Measurements from ENCODE around the gene CTXN1.
"Not testable (repeated sequence)": the region's sequence is repeated elsewhere in the genome, so short reads cannot be mapped to it uniquely, and the experiment has no call there.

Gene CTXN1

DNA sequence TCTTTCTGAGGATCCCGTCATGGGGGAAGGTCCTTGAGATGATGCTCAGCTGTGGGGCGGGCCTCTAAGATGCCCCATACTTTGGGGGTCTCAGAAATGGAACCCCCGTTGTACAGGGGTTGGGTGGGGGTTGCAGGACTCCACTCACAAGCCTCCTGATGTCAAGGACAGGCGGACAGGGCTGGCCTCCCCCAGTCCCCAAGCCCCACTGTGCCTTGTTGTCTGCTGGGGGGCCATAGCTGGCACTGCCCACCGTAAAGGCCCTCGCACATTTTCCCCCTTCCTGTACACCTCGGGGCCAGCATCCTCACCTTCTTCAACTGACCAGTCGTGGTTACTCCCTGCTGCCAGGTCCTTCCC, 3.1 kb downstream of the CTXN1 start:
- TF ChIP-seq, protein P1, sequence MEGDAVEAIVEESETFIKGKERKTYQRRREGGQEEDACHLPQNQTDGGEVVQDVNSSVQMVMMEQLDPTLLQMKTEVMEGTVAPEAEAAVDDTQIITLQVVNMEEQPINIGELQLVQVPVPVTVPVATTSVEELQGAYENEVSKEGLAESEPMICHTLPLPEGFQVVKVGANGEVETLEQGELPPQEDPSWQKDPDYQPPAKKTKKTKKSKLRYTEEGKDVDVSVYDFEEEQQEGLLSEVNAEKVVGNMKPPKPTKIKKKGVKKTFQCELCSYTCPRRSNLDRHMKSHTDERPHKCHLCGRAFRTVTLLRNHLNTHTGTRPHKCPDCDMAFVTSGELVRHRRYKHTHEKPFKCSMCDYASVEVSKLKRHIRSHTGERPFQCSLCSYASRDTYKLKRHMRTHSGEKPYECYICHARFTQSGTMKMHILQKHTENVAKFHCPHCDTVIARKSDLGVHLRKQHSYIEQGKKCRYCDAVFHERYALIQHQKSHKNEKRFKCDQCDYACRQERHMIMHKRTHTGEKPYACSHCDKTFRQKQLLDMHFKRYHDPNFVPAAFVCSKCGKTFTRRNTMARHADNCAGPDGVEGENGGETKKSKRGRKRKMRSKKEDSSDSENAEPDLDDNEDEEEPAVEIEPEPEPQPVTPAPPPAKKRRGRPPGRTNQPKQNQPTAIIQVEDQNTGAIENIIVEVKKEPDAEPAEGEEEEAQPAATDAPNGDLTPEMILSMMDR (conservative IDR thresholded peaks at IDR 0.05), result no peak
- TF ChIP-seq ZFX (IDR thresholded peaks at IDR 0.05), result no peak
- no peak overlapping the region; the same call in 1 of the 2 replicates for H3K27ac ChIP-seq

GRCh38 chr19:7921967-7922835, 3.7 kb downstream of the CTXN1 start:
- TF ChIP-seq, protein P1 (conservative IDR thresholded peaks at IDR 0.05), result no peak
- no peak for TF ChIP-seq ZFX (IDR thresholded peaks at IDR 0.05)
- peak overlapping the region; percentile 83 for H3K27ac ChIP-seq

DNA sequence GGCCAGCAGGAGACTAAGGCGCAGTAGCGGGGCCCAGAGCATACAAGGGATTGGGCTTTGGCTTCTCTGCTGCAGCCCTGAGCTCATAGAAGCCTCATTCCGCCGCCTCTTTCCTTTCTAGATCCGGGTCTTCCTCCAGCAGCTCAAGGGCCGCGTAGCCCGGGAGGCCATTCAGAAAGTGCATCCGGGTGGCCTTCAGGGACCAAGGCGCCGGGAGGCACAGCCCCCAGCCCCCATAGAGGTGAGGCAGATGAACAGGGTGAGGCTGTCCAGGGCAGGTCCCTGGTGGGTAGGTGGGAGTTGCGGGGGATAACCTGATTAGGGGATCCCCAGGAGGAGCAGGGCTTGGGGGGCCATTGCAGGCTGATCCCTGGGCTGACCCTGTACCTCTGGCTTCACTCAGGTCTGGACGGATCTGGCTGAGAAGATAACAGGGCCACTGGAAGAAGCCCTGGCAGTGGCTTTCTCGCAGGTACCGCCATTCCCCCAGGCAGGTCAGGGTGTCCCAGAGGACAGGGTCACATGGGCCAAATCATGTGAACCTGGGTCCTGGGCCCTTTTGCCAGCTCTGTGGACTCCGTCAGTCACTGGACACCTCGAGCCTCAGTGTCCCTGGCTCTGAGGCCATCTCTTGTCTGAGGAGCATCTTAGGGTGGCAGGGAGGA, 4.5 kb downstream of the CTXN1 start:
- TF ChIP-seq, protein P1 (conservative IDR thresholded peaks at IDR 0.05), result no peak
- no peak for TF ChIP-seq ZFX (IDR thresholded peaks at IDR 0.05)
- H3K27ac ChIP-seq, result peak overlapping the region; percentile 83

GRCh38 chr19:7920519-7921301, 5.2 kb downstream of the CTXN1 start:
- TF ChIP-seq, protein P1 (conservative IDR thresholded peaks at IDR 0.05), result no peak
- TF ChIP-seq ZFX (IDR thresholded peaks at IDR 0.05), result peak; percentile 37; the same call in 1 of the 2 replicates
- H3K27ac ChIP-seq, result peak overlapping the region; percentile 83

DNA sequence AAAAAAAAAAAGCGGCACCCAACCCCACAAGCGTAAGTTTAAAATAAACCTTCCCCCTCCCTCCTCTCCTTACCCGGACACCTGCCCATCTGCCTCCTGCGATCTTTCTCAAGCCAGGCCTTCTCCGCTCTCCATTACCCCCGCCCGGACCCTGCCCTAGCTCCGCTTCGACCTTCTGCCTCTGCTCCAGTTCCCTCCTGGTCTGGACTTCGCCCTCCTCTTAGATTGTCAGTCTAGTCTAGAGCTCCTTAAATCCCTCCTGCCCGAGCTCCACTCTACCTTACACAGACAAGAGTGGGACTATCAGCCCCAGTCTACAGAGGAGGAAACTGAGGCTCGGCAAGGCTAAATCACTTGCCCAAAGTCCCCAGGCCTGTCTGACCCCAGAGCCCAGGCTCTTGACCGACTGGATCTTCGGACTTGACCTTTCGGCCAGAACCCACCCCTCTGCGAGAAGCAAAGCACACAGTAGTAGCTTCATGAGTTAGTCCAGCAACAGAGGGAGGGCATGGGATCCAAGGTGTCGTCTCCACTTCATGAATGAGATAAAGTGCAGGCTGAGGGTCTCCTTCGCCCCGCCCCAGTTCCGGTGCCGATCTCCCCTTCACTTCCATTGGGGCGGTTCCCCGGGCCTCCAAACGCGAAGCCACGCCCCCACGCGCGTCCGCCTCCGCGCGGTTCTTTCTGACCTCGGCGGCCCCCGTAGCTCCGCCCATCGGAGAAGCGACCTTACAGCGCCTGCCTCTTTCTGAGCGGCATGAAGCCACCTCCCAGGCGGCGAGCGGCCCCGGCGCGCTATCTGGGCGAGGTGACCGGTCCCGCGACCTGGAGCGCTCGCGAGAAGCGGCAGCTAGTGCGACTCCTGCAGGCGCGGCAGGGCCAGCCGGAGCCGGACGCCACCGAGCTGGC, 6.1 kb downstream of the CTXN1 start, which contains the start of gene SNAPC2:
TSS of gene SNAPC2 (plus strand) at position 729 of the 909 bp plus-strand sequence. CDS start at position 758, 29 bp downstream.
- H3K27ac ChIP-seq, result peak within 1 kb of the TSS; percentile 83
- TF ChIP-seq ZFX (IDR thresholded peaks at IDR 0.05), result no peak
- TF ChIP-seq, protein P1 (conservative IDR thresholded peaks at IDR 0.05), result no peak

DNA sequence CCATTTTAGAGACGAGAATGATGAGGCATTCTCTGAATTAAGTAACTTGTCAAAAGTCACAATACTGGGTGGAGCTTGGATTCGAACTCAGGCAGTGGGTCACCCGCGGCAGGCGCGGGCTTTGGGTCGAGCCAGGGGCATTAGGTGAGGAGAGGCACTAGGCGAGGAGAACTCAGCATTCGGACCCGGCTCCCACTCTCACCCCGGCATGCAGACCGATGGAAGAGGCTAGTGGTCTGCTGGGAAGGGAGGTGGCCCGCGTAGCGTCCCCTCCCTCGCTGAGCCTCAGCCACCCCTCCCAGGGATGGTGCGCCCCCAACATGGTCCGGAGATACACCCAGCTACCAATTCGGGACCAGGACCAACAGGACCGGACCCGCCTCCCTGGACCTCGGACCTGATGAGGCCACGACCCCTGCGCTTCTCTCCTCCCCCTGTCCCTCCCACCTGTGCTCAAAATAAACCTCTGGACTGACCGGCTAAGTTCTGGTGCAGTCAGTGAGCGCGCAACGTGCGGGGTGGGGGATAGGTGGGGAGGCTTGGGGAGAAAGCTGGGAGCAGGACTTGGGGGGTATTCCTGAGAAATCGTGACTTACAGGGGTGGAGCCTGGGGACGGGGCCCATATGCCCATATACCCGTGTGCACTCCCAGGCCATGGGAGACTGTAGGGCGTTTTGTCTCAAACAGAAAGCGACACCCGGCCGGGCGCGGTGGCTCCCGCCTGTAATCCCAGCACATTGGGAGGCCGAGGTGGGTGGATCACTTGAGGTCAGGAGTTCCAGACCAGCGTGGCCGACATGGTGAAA, 7.1 kb downstream of the CTXN1 start:
- TF ChIP-seq, protein P1 (conservative IDR thresholded peaks at IDR 0.05), result no peak
- no peak for TF ChIP-seq ZFX (IDR thresholded peaks at IDR 0.05)
- no peak overlapping the region for H3K27ac ChIP-seq

GRCh38 chr19:7918062-7918614, 7.8 kb downstream of the CTXN1 start:
- not testable (repeated sequence) for H3K27ac ChIP-seq
